HG03520 (cell line): ENCODE measurements around the gene NGEF.

ENCODE experiments used
- ATAC-seq: cut with Tn5 transposase; IDR thresholded peaks from one replicate; pipeline ENCODE4 v1.9.1; 2021; ENCODE audit warnings: mild to moderate bottlenecking, moderate library complexity; ENCODE audit not compliant: unreplicated experiment

NGEF gene

GRCh38 chr2:233000886-233001750 lies 11.9 kb downstream of the NGEF start:
- no peak for ATAC-seq

GRCh38 chr2:232999354-232999753 lies 13.7 kb downstream of the NGEF start:
- no peak for ATAC-seq

- ATAC-seq = no peak
These were observed 14.4 kb downstream of the NGEF start for GRCh38 chr2:232998666-232998985.

GRCh38 chr2:232997749-232998665 lies 15.0 kb downstream of the NGEF start:
- no peak for ATAC-seq

GRCh38 chr2:232994446-232994845 lies 18.6 kb downstream of the NGEF start:
- no peak for ATAC-seq

GRCh38 chr2:232993231-232993821 lies 19.7 kb downstream of the NGEF start:
- ATAC-seq = no peak

- ATAC-seq = no peak
These were observed 26.9 kb downstream of the NGEF start for GRCh38 chr2:232986155-232986554.

GRCh38 chr2:232984451-232985207 lies 28.4 kb downstream of the NGEF start:
- ATAC-seq = no peak

GRCh38 chr2:232983669-232984140 lies 29.4 kb downstream of the NGEF start:
- no peak for ATAC-seq

- ATAC-seq = no peak
These were observed 30.0 kb downstream of the NGEF start for GRCh38 chr2:232982926-232983668.

- ATAC-seq = no peak
These were observed 31.2 kb downstream of the NGEF start for GRCh38 chr2:232981767-232982360.

- ATAC-seq = no peak
These were observed 31.7 kb downstream of the NGEF start for GRCh38 chr2:232981356-232981755.

- ATAC-seq = no peak
These were observed 32.4 kb downstream of the NGEF start for GRCh38 chr2:232980683-232981082.

- no peak for ATAC-seq
These were observed 33.1 kb downstream of the NGEF start for GRCh38 chr2:232979871-232980461.

GRCh38 chr2:232977438-232977971 lies 35.6 kb downstream of the NGEF start:
- no peak for ATAC-seq

GRCh38 chr2:232976666-232977437 lies 36.2 kb downstream of the NGEF start:
- ATAC-seq = no peak

GRCh38 chr2:232976176-232976575 lies 36.9 kb downstream of the NGEF start:
- ATAC-seq = no peak

GRCh38 chr2:232974396-232974795 lies 38.7 kb downstream of the NGEF start:
- no peak for ATAC-seq
